Heart left ventricle (tissue), 13 donors: ENCODE measurements around the gene CADM3.

Experiments
- CTCF ChIP-seq, 12 donors: fragments of 200-600 bp; sonication (generic) in 4 of 12; IDR thresholded peaks; one replicate each; pipeline versions ENCODE4 v1.5.0 to v1.8.0; 2018 to 2022; ENCODE audit warnings: antibody characterized with exemption in 12 of 12, mild to moderate bottlenecking in 5 of 12
- POLR2A ChIP-seq, 2 donors: fragments of 450-650 bp; IDR thresholded peaks; one replicate each; pipeline ENCODE4 v1.6.1; 2017; ENCODE audit warnings: antibody characterized with exemption in 2 of 2, mild to moderate bottlenecking in 2 of 2, moderate library complexity in 2 of 2
- donor health status: ischemic (EF 13 %, LVEDD 7.1; RV severe dilation, severe dysfunction).
- donor health status: DM: no; HTN: yes; CAD: no.
- donor health status: DM: no; HTN: no; CAD: no.
- donor health status: ischemic (EF 25% LVEDD 6.9; RV normal size, moderate dysfunction).
- donor health status: ischemic (EF 25% LVEDD 5.7; RV mildly dilated, moderate dysfunction).
- donor health status: ischemic (EF 35%, LVEDD 5.7; RV mildly dilated, moderate dysfunction).
- donor health status: nonischemic (EF 11% LVEDD 7.7; RV severe dilation, severe dysfunction).
- donor health status: DM: yes; HTN: yes; CAD: no.
- donor health status: PGD.
- donor health status: ischemic (EF 29% LVEDD 5.4; RV normal size, mild dysfunction).
- donor health status: nonischemic (EF 23%, LVEDD 6.1; RV moderate dilation, normal function).

GRCh38 chr1:159218649-159219636, 47.5 kb downstream of the CADM3 start:
- TF ChIP-seq CTCF (IDR thresholded peaks at IDR 0.05) (no peak), POLR2A (IDR thresholded peaks at IDR 0.05) (no peak)
